Neural crest cell (in vitro differentiated cells): ENCODE data around the gene CUL1. TPM values are rescaled to one million over a fixed set of nuclear protein-coding genes. Genes with fewer than 3 reads are reported as not detected.

Experiments
- DNase-seq: peaks from one replicate; pipeline ENCODE4 v3.0.0; 2021; ENCODE audit warnings: low read depth, mixed read lengths, low spot score
- H3K27ac Mint-ChIP-seq: one replicate; pipeline ENCODE4 v1.8.0; 2021; ENCODE audit warnings: mild to moderate bottlenecking, mixed read lengths; ENCODE audit not compliant: unreplicated experiment
- H3K27me3 Mint-ChIP-seq: 2 replicates; pipeline ENCODE4 v1.8.0; 2021; ENCODE audit warnings: low read depth, mild to moderate bottlenecking, mixed read lengths
- H3K36me3 Mint-ChIP-seq: 2 replicates; pipeline ENCODE4 v1.8.0; 2021; ENCODE audit warnings: low read depth, mild to moderate bottlenecking, mixed read lengths
- H3K4me1 Mint-ChIP-seq: 2 replicates; pipeline ENCODE4 v1.8.0; 2021; ENCODE audit warnings: mixed read lengths
- H3K4me3 Mint-ChIP-seq: one replicate; pipeline ENCODE4 v1.8.0; 2021; ENCODE audit warnings: mild to moderate bottlenecking, mixed read lengths
- H3K9me3 Mint-ChIP-seq: 2 replicates; pipeline ENCODE4 v1.8.0; 2021; ENCODE audit warnings: mixed read lengths
- CTCF ChIP-seq: fragments of 200-600 bp; sonication (generic); conservative IDR thresholded peaks from 2 replicates; pipeline ENCODE4 v1.5.0; 2021; ENCODE audit warnings: antibody characterized with exemption, mild to moderate bottlenecking
- total RNA-seq: library from RNA; stranded (reverse); gene quantifications from 2 replicates; pipeline ENCODE4 v1.2.1, GENCODE V29; 2021

The CUL1 gene
- total RNA-seq, 1 donor from 2014 or later, result 70.0 TPM

- Mint-ChIP-seq H3K36me3 (peaks cover 20% of the 10 kb centered on the region), H3K27me3 (no peaks in the 10 kb centered on the region), H3K4me3 (no peak overlapping the region), H3K9me3 (no peaks in the 10 kb centered on the region), H3K4me1 (no peaks in the 10 kb centered on the region), H3K27ac (no peak overlapping the region)
- no peak for DNase-seq
- TF ChIP-seq CTCF, result no peak
These were observed 135.9 kb downstream of the CUL1 start for GRCh38 chr7:148834605-148835004.

- Mint-ChIP-seq H3K9me3 (no peaks in the 10 kb centered on the region), H3K4me3 (no peak overlapping the region), H3K36me3 (peaks cover 23% of the 10 kb centered on the region), H3K4me1 (no peaks in the 10 kb centered on the region), H3K27me3 (no peaks in the 10 kb centered on the region), H3K27ac (no peak overlapping the region)
- no peak for TF ChIP-seq CTCF
- DNase-seq, result no peak
These were observed 137.2 kb downstream of the CUL1 start for GRCh38 chr7:148835854-148836253.

GRCh38 chr7:148838905-148839304, 140.2 kb downstream of the CUL1 start:
- Mint-ChIP-seq H3K4me3 (no peak overlapping the region), H3K9me3 (no peaks in the 10 kb centered on the region), H3K36me3 (peaks cover 21% of the 10 kb centered on the region), H3K27ac (no peak overlapping the region), H3K27me3 (no peaks in the 10 kb centered on the region), H3K4me1 (no peaks in the 10 kb centered on the region)
- DNase-seq, result no peak
- TF ChIP-seq CTCF, result no peak

- H3K36me3 Mint-ChIP-seq, result no peaks in the 10 kb centered on the region
- H3K27me3 Mint-ChIP-seq, result no peaks in the 10 kb centered on the region
- H3K4me3 Mint-ChIP-seq, result no peak overlapping the region
- H3K9me3 Mint-ChIP-seq, result no peaks in the 10 kb centered on the region
- no peak overlapping the region for H3K27ac Mint-ChIP-seq
- TF ChIP-seq CTCF, result no peak
- DNase-seq, result no peak
- H3K4me1 Mint-ChIP-seq, result peaks cover 43% of the 10 kb centered on the region
These were observed 149.4 kb downstream of the CUL1 start for GRCh38 chr7:148847815-148848734.

GRCh38 chr7:148849393-148850098, 150.8 kb downstream of the CUL1 start:
- peaks cover 43% of the 10 kb centered on the region for H3K4me1 Mint-ChIP-seq
- H3K4me3 Mint-ChIP-seq, result no peak overlapping the region
- no peak for TF ChIP-seq CTCF
- H3K27me3 Mint-ChIP-seq, result no peaks in the 10 kb centered on the region
- no peak for DNase-seq
- peak overlapping the region; percentile 30 for H3K27ac Mint-ChIP-seq
- no peaks in the 10 kb centered on the region for H3K36me3 Mint-ChIP-seq
- no peaks in the 10 kb centered on the region for H3K9me3 Mint-ChIP-seq
